HEK293 (cell line): ENCODE measurements around the gene PTRH1.

Source experiments
- CTCF ChIP-seq: fragments of 450-650 bp; formaldehyde crosslinking; IDR thresholded peaks from 2 replicates; pipeline ENCODE4 v1.5.1; 2016; ENCODE audit warnings: missing biosample characterization, missing genetic modification characterization
- HOXA7 ChIP-seq: sonication (generic); formaldehyde crosslinking; IDR thresholded peaks from 2 replicates; pipeline ENCODE4 v1.8.1; 2022; ENCODE audit warnings: missing genetic modification reagents, borderline replicate concordance
- KLF1 ChIP-seq: fragments of 450-650 bp; formaldehyde crosslinking; IDR thresholded peaks from 2 replicates; pipeline ENCODE4 v1.5.1; 2016; ENCODE audit warnings: missing biosample characterization, missing genetic modification characterization
- REST ChIP-seq: fragments of 450-650 bp; formaldehyde crosslinking; IDR thresholded peaks from 2 replicates; pipeline ENCODE4 v1.5.1; 2016; ENCODE audit warnings: missing biosample characterization, missing genetic modification characterization
- ZIC2 ChIP-seq: fragments of 450-650 bp; formaldehyde crosslinking; IDR thresholded peaks from 2 replicates; pipeline ENCODE4 v1.5.1; 2016; ENCODE audit warnings: missing biosample characterization, missing genetic modification characterization
- ZNF362 ChIP-seq: fragments of 450-650 bp; formaldehyde crosslinking; IDR thresholded peaks from 2 replicates; pipeline ENCODE4 v1.5.1; 2016; ENCODE audit warnings: missing biosample characterization, missing genetic modification characterization

- TF ChIP-seq ZIC2 (no peak), CTCF (tag by site-specific recombination) (no peak), ZNF362 (tag by site-specific recombination) (no peak), HOXA7 (CRISPR knock-in tag) (no peak), REST (tag by site-specific recombination) (no peak), KLF1 (tag by site-specific recombination) (no peak)
Measured at GRCh38 chr9:127723013-127723412, 7.5 kb upstream of the PTRH1 start.
